T47D (cell line): ENCODE data around the gene PRTG.

Experiments used
- DNase-seq, 2 experiments: peaks; one replicate each; pipeline versions ENCODE4 v3.0.0 to v3.0.0-alpha.2; 2011 to 2012; ENCODE audit warnings: low read depth in 1 of 2, low spot score in 1 of 2
- JUND ChIP-seq: IDR thresholded peaks from 2 replicates; pipeline ENCODE4 v1.6.1; 2012; ENCODE audit warnings: low read depth
- in situ Hi-C: cut with HindIII; loops from 2 replicates; pipeline ENCODE4 v1.10.0; 2016; ENCODE audit warnings: low sequenced_read_pairs, low pct_unique_long_range_greater_than_20kb

PRTG gene

GRCh38 chr15:55587321-55588069 lies 155.5 kb downstream of the PRTG start:
- peak; percentile 26 to 56 for DNase-seq
- in situ Hi-C loops = no loop called here
- TF ChIP-seq JUND = no peak

DNA sequence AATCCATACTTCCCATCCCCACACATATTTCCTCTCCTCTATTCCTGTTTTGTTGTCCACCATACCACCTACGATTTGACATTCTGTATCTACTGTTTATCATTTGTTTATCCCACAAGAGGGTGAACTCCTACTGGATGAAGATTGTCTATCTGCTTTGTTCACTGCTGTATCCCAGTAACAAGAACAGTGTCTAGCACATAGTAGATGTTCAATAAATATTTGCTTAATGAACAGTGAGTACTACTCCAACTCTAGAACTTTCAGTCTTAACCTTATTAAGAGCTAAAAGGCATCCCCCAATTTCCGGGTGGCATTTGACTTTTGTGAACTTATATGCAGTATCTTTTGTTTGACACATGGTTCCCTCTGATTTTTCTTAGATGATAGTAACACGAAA lies 156.1 kb downstream of the PRTG start:
- TF ChIP-seq JUND = no peak
- DNase-seq = no peak
- in situ Hi-C loops = no loop called here

DNA sequence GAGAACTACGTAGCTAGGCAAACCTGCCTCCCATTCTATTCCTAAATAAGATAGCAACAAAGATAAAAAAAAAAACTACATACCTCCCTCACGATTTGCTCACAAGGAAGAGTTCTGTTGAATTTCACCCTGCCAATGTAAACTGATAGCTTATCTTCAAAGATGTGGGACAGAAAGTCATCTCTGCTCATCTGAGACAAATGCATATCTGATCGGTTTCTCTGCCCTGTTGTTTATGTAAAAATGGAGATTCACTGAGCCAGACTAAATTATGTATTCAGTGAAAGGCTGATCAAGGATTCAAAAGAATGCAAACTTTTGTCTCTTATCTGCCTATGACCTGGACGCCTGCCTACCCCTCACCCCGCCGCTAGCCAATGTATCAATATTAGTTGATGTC lies 166.0 kb downstream of the PRTG start:
- no peak for DNase-seq
- TF ChIP-seq JUND = no peak
- in situ Hi-C loops = no loop called here

- no peak for DNase-seq
- in situ Hi-C loops = no loop called here
- no peak for TF ChIP-seq JUND
Measured at GRCh38 chr15:55574096-55574495, 168.9 kb downstream of the PRTG start.

DNA sequence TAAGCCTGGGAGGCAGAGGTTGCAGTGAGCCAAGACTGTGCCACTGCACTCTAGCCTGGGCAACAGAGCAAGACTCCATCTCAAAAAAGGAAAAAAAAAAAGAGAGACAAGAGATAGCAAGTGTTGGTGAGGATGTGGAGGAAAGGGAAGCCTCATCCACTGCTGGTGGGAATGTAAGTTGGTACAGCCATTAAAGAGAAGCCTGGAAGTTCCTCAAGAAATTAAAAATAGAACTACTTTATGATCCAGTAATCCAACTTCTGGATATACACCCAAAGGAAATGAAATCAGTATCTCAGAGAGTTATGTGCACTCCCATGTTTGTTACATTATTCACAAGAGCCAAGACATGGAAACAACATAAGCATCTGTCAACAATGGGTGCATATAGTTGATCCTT lies 169.7 kb downstream of the PRTG start:
- DNase-seq = no peak
- no peak for TF ChIP-seq JUND
- in situ Hi-C loops = no loop called here

DNA sequence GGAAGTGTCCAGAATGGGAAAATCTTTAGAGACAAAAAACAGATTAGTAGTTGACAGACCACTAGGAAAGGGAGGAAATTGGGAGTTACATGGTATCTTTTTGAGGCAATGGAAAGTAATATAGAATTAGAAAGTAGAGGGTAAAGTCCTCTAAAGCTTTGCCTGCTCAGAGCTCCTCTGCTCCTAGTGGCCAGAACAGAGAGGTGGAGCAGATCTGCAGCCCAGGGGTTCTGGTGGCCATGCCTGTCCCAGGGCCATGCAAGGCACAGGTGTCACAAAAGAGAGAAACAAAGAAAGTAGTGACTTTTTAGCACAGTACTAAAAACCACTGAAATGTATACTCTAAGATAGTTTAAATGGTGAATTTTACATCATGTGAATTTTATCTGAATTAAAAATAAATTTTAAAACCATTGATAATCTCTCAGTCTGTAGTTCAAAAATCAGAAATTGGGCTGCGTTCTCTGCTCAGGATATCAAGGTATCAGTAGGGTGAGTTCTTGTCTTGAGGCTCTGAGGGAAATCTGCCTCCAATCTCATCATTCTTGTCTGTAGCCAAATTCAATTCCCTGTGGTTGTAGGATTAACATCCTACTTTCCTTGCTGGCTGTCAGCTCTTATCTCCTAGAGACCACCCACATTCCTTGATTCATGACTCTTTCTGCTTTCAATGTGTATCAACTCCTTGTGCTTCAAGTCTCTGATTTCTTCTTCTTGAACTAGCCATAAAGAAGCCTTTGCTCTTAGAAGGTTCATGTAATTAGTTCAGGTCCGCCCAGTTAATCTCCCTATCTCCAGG lies 178.4 kb downstream of the PRTG start:
- in situ Hi-C loops = no loop called here
- TF ChIP-seq JUND = no peak
- DNase-seq = no peak

- in situ Hi-C loops = no loop called here
- no peak for TF ChIP-seq JUND
- no peak for DNase-seq
Measured at GRCh38 chr15:55562601-55563000, 180.4 kb downstream of the PRTG start.
